Measurements from ENCODE around the gene AP3B1. TPM values are rescaled to one million over a fixed set of nuclear protein-coding genes. Genes with fewer than 3 reads are reported as not detected.

AP3B1 gene
- total and polyA plus RNA-seq, 2 donors (not counting 1 experiment from before 2014, with no cell fraction given), result 26.8 to 58.9 TPM

DNA sequence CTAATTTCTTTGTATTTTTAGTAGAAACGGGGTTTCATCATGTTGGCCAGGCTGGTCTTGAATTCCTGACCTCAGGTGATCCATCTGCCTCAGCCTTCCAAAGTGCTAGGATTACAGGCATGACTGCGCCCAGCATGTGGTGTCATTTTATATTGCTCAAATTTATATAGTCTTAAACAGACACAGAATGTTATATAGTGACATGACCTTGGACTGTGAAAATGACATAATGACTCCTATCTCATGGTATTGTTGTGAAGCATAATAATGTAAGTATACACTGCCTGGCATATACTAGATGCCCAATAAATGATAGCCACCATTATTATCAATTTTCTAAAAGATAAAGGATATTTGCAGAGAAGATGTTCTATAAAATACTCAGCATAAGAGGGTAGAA lies 341.1 kb downstream of the AP3B1 start:
- H3K27me3 Mint-ChIP-seq, result peaks cover 26% of the 10 kb centered on the region
- intact Hi-C loops (cut with micrococcal nuclease), result no loop called here
- POLR2A ChIA-PET, result no interaction called here
- no CpG with 5 or more reads among the region's 2 CpGs for WGBS (ENCODE audit: insufficient coverage)
- Histone ChIP-seq H3K79me2 (ENCODE audit: control insufficient read depth, insufficient read depth, low read length) (no peaks in the 10 kb centered on the region), H2AFZ (ENCODE audit: insufficient read depth, low read depth, low read length, poor library complexity, severe bottlenecking) (no peak overlapping the region), H3K4me1 (ENCODE audit: control insufficient read depth in 2 of 2, insufficient read depth in 2 of 2, low read length in 2 of 2) (peaks cover 10% of the 10 kb centered on the region in 2 donors), H3K27ac (ENCODE audit: low read length in 2 of 2) (no peak overlapping the region), H3K36me3 (replicated peaks in 1 of 2; ENCODE audit: control extremely low read depth in 1 of 2, control insufficient read depth in 1 of 2, extremely low read depth in 1 of 2, insufficient read depth in 2 of 2, low read length in 1 of 2) (no peaks in the 10 kb centered on the region), H3K4me3 (ENCODE audit: control extremely low read depth in 1 of 5, extremely low read depth in 1 of 5, insufficient read depth in 1 of 5, low read depth in 2 of 5, low read length in 4 of 5) (no peak overlapping the region), H3K9ac (ENCODE audit: low read length) (no peak overlapping the region), H3K27me3 (replicated peaks in 1 of 4; ENCODE audit: control extremely low read depth in 1 of 4, control insufficient read depth in 3 of 4, insufficient read depth in 4 of 4, low read length in 3 of 4) (peaks cover 0 to 17% (median 8%) of the 10 kb centered on the region in 4 experiments), H4K20me1 (ENCODE audit: control insufficient read depth, insufficient read depth, low read length, poor library complexity, severe bottlenecking) (no peaks in the 10 kb centered on the region), H3K9me3 (ENCODE audit: control extremely low read depth in 1 of 3, control insufficient read depth in 2 of 3, insufficient read depth in 1 of 3, low read length in 2 of 3) (peaks cover 0 to 11% (median 0%) of the 10 kb centered on the region in 3 donors), H3K4me2 (replicated peaks; ENCODE audit: low read depth, low read length, poor library complexity, severe bottlenecking) (no peak overlapping the region)
- ATAC-seq (ENCODE audit: low read depth), result no peak
- no peak overlapping the region for H3K27ac Mint-ChIP-seq
- no peaks in the 10 kb centered on the region for H3K9me3 Mint-ChIP-seq (ENCODE audit: insufficient read depth)
- peaks cover 7% of the 10 kb centered on the region for H3K4me1 Mint-ChIP-seq
- H3K4me3 Mint-ChIP-seq, result no peak overlapping the region
- no peak for TF ChIP-seq EZH2 (IDR thresholded peaks at IDR 0.05; ENCODE audit: borderline replicate concordance, insufficient read depth, low read depth, low read length, poor library complexity, severe bottlenecking)
- TF ChIP-seq, protein P1, sequence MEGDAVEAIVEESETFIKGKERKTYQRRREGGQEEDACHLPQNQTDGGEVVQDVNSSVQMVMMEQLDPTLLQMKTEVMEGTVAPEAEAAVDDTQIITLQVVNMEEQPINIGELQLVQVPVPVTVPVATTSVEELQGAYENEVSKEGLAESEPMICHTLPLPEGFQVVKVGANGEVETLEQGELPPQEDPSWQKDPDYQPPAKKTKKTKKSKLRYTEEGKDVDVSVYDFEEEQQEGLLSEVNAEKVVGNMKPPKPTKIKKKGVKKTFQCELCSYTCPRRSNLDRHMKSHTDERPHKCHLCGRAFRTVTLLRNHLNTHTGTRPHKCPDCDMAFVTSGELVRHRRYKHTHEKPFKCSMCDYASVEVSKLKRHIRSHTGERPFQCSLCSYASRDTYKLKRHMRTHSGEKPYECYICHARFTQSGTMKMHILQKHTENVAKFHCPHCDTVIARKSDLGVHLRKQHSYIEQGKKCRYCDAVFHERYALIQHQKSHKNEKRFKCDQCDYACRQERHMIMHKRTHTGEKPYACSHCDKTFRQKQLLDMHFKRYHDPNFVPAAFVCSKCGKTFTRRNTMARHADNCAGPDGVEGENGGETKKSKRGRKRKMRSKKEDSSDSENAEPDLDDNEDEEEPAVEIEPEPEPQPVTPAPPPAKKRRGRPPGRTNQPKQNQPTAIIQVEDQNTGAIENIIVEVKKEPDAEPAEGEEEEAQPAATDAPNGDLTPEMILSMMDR (IDR thresholded peaks at IDR 0.05), result no peak
- DNase-seq, result no peak
- CTCF ChIA-PET, result no interaction called here

DNA sequence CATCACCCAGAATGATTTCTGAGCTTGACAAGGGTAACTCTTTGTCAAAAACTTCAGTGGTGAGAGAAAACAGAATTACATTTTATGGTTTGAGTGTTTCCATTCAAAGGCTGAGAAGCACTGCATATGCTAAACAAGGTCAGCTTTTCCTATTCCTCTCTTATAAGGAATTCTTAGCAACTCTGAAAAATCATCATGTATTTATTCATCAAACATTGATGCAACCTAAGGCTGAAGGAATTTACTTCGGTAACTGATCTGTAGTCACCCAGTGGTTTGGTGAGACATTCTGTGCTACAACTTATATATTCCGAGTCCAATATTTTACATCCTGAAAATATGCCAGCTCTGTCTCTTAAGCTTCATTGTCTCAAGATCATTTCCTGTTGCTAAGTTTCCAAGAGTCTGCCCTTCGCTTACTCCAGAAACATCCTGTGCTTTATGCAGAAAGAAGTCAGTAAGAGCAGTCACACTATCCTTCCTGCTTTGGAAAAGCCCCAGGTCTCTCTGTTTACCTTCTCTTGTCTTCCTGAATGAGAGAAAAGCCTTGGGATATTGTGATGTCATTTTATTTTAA lies 341.8 kb downstream of the AP3B1 start:
- no peak overlapping the region for H3K4me3 Mint-ChIP-seq
- Histone ChIP-seq H4K20me1 (ENCODE audit: control insufficient read depth, insufficient read depth, low read length, poor library complexity, severe bottlenecking) (no peaks in the 10 kb centered on the region), H3K4me3 (ENCODE audit: control extremely low read depth in 1 of 5, extremely low read depth in 1 of 5, insufficient read depth in 1 of 5, low read depth in 2 of 5, low read length in 4 of 5) (no peak overlapping the region), H2AFZ (ENCODE audit: insufficient read depth, low read depth, low read length, poor library complexity, severe bottlenecking) (no peak overlapping the region), H3K27ac (ENCODE audit: low read length in 2 of 2) (no peak overlapping the region), H3K4me2 (replicated peaks; ENCODE audit: low read depth, low read length, poor library complexity, severe bottlenecking) (no peak overlapping the region), H3K9me3 (ENCODE audit: control extremely low read depth in 1 of 3, control insufficient read depth in 2 of 3, insufficient read depth in 1 of 3, low read length in 2 of 3) (peaks cover 0 to 10% (median 0%) of the 10 kb centered on the region in 3 donors), H3K36me3 (replicated peaks in 1 of 2; ENCODE audit: control extremely low read depth in 1 of 2, control insufficient read depth in 1 of 2, extremely low read depth in 1 of 2, insufficient read depth in 2 of 2, low read length in 1 of 2) (no peaks in the 10 kb centered on the region), H3K4me1 (ENCODE audit: control insufficient read depth in 2 of 2, insufficient read depth in 2 of 2, low read length in 2 of 2) (peaks cover 4% of the 10 kb centered on the region in 2 donors), H3K9ac (ENCODE audit: low read length) (no peak overlapping the region), H3K79me2 (ENCODE audit: control insufficient read depth, insufficient read depth, low read length) (no peaks in the 10 kb centered on the region), H3K27me3 (replicated peaks in 1 of 4; ENCODE audit: control extremely low read depth in 1 of 4, control insufficient read depth in 3 of 4, insufficient read depth in 4 of 4, low read length in 3 of 4) (peaks cover 0 to 12% (median 5%) of the 10 kb centered on the region in 4 experiments)
- intact Hi-C loops (cut with micrococcal nuclease), result no loop called here
- no peak for DNase-seq
- TF ChIP-seq EZH2 (IDR thresholded peaks at IDR 0.05; ENCODE audit: borderline replicate concordance, insufficient read depth, low read depth, low read length, poor library complexity, severe bottlenecking), result no peak
- TF ChIP-seq, protein P1 (IDR thresholded peaks at IDR 0.05), result no peak
- POLR2A ChIA-PET, result no interaction called here
- CTCF ChIA-PET, result no interaction called here
- no peaks in the 10 kb centered on the region for H3K9me3 Mint-ChIP-seq (ENCODE audit: insufficient read depth)
- ATAC-seq (ENCODE audit: low read depth), result no peak
- H3K27me3 Mint-ChIP-seq, result peaks cover 19% of the 10 kb centered on the region
- no peak overlapping the region for H3K27ac Mint-ChIP-seq
- H3K4me1 Mint-ChIP-seq, result peaks cover 2% of the 10 kb centered on the region
- WGBS (ENCODE audit: insufficient coverage), result 100% methylated on average over 2 of the region's 3 CpGs
